Ishikawa (cell line): ENCODE results near the gene GPC6.

Source experiments
- CEBPB ChIP-seq: IDR thresholded peaks from 2 replicates; pipeline ENCODE4 v1.6.1; 2012
- CREB1 ChIP-seq: IDR thresholded peaks from 2 replicates; pipeline ENCODE4 v1.6.1; 2012; ENCODE audit warnings: low read depth
- EGR1 ChIP-seq: IDR thresholded peaks from 2 replicates; pipeline ENCODE4 v1.6.1; 2012
- EP300 ChIP-seq: IDR thresholded peaks from 2 replicates; pipeline ENCODE4 v1.6.1; 2012; ENCODE audit warnings: borderline replicate concordance
- FOXM1 ChIP-seq: IDR thresholded peaks from 2 replicates; pipeline ENCODE4 v1.6.1; 2012; ENCODE audit warnings: low read depth, borderline replicate concordance
- MAX ChIP-seq: IDR thresholded peaks from 2 replicates; pipeline ENCODE4 v1.6.1; 2012
- NFIC ChIP-seq: IDR thresholded peaks from 2 replicates; pipeline ENCODE4 v1.6.1; 2012
- RAD21 ChIP-seq: IDR thresholded peaks from 2 replicates; pipeline ENCODE4 v1.6.1; 2012; ENCODE audit warnings: low read depth
- REST ChIP-seq: IDR thresholded peaks from 2 replicates; pipeline ENCODE4 v1.6.1; 2012; ENCODE audit warnings: low read depth, mild to moderate bottlenecking
- TAF1 ChIP-seq: IDR thresholded peaks from 2 replicates; pipeline ENCODE4 v1.6.1; 2012; ENCODE audit warnings: low read depth, mild to moderate bottlenecking
- TCF12 ChIP-seq: IDR thresholded peaks from 2 replicates; pipeline ENCODE4 v1.6.1; 2012; ENCODE audit warnings: low read depth
- TEAD4 ChIP-seq: IDR thresholded peaks from 2 replicates; pipeline ENCODE4 v1.6.1; 2012
- USF1 ChIP-seq: IDR thresholded peaks from 2 replicates; pipeline ENCODE4 v1.6.1; 2012
- YY1 ChIP-seq: IDR thresholded peaks from 2 replicates; pipeline ENCODE4 v1.6.1; 2012; ENCODE audit warnings: low read depth
- ZBTB7A ChIP-seq: IDR thresholded peaks from 2 replicates; pipeline ENCODE4 v1.6.1; 2012; ENCODE audit warnings: low read depth

Gene GPC6

GRCh38 chr13:93286047-93286446 lies 59.4 kb downstream of the GPC6 start:
- TF ChIP-seq REST (no peak), YY1 (no peak), MAX (no peak), ZBTB7A (no peak), RAD21 (no peak), TEAD4 (no peak), CEBPB (no peak), USF1 (no peak), EGR1 (no peak), NFIC (no peak), TCF12 (no peak), EP300 (no peak), FOXM1 (no peak), TAF1 (no peak)

- TF ChIP-seq REST (no peak), CEBPB (no peak), TCF12 (no peak), MAX (no peak), NFIC (no peak), FOXM1 (no peak)
Measured at GRCh38 chr13:93289053-93289452, 62.4 kb downstream of the GPC6 start.

DNA sequence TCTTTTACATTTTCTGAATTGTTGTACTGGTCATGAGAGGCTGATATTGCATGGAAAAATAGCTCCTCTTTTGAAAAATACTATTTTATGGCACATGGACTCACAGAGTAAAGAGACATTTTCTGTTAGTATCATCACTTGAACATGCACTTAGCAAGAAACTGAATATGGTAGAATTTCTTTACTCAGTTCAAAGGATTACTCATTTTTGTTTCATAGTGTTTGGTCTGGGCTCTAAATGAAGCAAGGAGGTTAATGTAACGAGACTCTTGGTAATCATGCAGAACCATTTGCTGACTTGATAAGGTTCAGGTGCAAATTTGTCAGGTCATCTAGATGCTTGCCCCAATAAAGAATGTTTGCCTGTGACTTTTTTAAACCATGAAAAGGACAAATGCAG lies 63.2 kb downstream of the GPC6 start:
- TF ChIP-seq EP300, result no peak
- TF ChIP-seq USF1, result no peak
- TF ChIP-seq EGR1, result no peak
- no peak for TF ChIP-seq NFIC
- TF ChIP-seq CREB1, result no peak
- no peak for TF ChIP-seq REST
- TF ChIP-seq ZBTB7A, result no peak
- TF ChIP-seq TCF12, result no peak
- TF ChIP-seq MAX, result no peak
- no peak for TF ChIP-seq YY1
- TF ChIP-seq CEBPB, result no peak

GRCh38 chr13:93290503-93290902 lies 63.9 kb downstream of the GPC6 start:
- no peak for TF ChIP-seq EP300
- TF ChIP-seq NFIC, result no peak
- TF ChIP-seq TAF1, result no peak
- TF ChIP-seq TEAD4, result no peak
- no peak for TF ChIP-seq CEBPB
- no peak for TF ChIP-seq CREB1
- no peak for TF ChIP-seq YY1
- no peak for TF ChIP-seq MAX
- TF ChIP-seq EGR1, result no peak
- no peak for TF ChIP-seq REST
- no peak for TF ChIP-seq TCF12
- TF ChIP-seq ZBTB7A, result no peak
- no peak for TF ChIP-seq RAD21
- no peak for TF ChIP-seq FOXM1
- no peak for TF ChIP-seq USF1
